Measurements from ENCODE around the gene NPM1. TPM values are rescaled to one million over a fixed set of nuclear protein-coding genes. Genes with fewer than 3 reads are reported as not detected.
"Not testable (repeated sequence)": the region's sequence is repeated elsewhere in the genome, so short reads cannot be mapped to it uniquely, and the experiment has no call there.

The NPM1 gene
- total RNA-seq, 2 experiments from 2014 or later, result 993 to 1,002 TPM

DNA sequence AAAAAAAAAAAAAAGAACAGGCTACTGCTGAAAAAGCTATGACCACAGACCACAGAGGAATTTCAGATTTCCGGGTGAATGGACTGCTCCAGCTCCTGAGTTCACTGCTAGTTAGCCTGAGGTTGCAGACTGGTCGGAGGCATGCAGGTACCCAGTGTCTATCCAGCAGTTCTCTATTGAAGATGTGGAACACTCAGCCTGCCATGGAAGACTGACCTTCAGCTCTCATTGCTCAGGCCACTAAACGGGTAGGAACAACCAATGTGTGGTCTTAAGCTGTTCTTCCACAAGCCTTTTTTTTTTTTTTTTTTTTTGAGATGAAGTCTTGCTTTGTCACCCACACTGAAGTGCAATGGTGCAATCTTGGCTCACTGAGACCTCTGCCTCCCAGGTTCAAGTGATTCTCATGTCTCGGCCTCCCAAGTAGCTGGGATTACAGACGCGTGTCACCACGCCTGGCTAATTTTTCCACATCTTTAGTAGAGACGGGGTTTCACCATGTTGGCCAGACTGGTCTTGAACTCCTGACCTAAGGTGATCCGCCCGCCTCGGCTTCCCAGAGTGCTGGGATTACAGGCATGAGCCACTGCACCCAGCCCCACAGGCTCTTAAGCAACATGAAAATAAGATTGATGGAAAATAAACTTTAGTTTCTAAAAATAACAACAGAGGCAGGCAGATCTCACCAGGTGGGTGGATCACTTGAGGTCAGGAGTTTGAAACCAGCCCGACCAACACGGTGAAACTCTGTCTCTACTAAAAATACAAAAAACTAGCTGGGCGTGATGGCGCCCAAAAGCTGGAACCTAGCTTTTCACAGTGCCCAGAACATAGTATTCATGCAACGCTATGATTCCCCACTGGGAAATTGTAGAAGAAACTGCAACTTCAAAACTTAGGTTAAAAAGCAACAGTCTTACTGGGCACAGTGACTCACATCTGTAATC lies 20.0 kb upstream of the NPM1 start:
- no peak overlapping the region for H3K4me3 Mint-ChIP-seq
- no peaks in the 10 kb centered on the region for H3K36me3 Mint-ChIP-seq
- H3K27ac Mint-ChIP-seq, result no peak overlapping the region
- ATAC-seq (ENCODE audit: low read depth) (no peak), DNase-seq (no peak)
- POLR2A ChIA-PET, result no interaction called here
- peaks cover 16% of the 10 kb centered on the region for H3K27me3 Mint-ChIP-seq
- peaks cover 1% of the 10 kb centered on the region for H3K4me1 Mint-ChIP-seq
- H3K9me3 Mint-ChIP-seq, result no peaks in the 10 kb centered on the region

- Mint-ChIP-seq H3K27ac (no peak overlapping the region), H3K4me3 (no peak overlapping the region)
- POLR2A ChIA-PET, result no interaction called here
Measured at GRCh38 chr5:171369056-171369455, 18.6 kb upstream of the NPM1 start.

GRCh38 chr5:171369898-171370297 lies 17.8 kb upstream of the NPM1 start:
- ATAC-seq (ENCODE audit: low read depth) (no peak), DNase-seq (no peak)
- Mint-ChIP-seq H3K9me3 (no peaks in the 10 kb centered on the region), H3K4me1 (peaks cover 1% of the 10 kb centered on the region), H3K4me3 (no peak overlapping the region), H3K36me3 (no peaks in the 10 kb centered on the region), H3K27ac (no peak overlapping the region), H3K27me3 (peaks cover 3% of the 10 kb centered on the region)
- POLR2A ChIA-PET, result no interaction called here

More at GRCh38 chr5:171369056-171369455, 18.6 kb upstream of the NPM1 start:
- DNase-seq (no peak), ATAC-seq (ENCODE audit: low read depth) (no peak)
- peaks cover 8% of the 10 kb centered on the region for H3K27me3 Mint-ChIP-seq
- H3K4me1 Mint-ChIP-seq, result peaks cover 1% of the 10 kb centered on the region
- no peaks in the 10 kb centered on the region for H3K9me3 Mint-ChIP-seq
- H3K36me3 Mint-ChIP-seq, result no peaks in the 10 kb centered on the region

- H3K4me1 Mint-ChIP-seq; DNase-seq; POLR2A ChIA-PET; H3K36me3 Mint-ChIP-seq; H3K9me3 Mint-ChIP-seq; H3K27me3 Mint-ChIP-seq; ATAC-seq (ENCODE audit: low read depth); H3K27ac Mint-ChIP-seq; H3K4me3 Mint-ChIP-seq: not testable (repeated sequence)
Measured at GRCh38 chr5:171370881-171371280, 16.8 kb upstream of the NPM1 start.

DNA sequence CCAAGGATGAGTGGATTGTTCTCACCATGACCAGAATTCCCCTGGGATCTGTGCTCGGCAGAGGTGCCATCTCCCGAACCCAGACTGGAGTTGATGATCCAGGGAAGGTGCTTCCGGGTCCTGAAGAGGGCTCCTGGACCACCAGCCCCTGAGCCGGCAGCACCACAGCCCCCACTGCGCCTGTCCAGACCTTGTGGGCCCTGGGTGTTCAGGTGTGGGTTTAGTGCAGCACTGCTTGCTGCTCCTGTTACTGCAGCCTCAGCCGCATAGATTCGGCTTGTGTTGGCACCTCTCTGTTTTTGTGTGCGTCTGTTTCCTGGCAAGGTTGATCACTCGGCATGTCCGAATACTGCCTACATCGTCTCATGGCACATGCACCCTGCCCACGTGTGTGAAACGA lies 16.3 kb upstream of the NPM1 start:
- POLR2A ChIA-PET, result no interaction called here
- Mint-ChIP-seq H3K9me3 (no peaks in the 10 kb centered on the region), H3K4me1 (peaks cover 1% of the 10 kb centered on the region), H3K4me3 (no peak overlapping the region), H3K27ac (no peak overlapping the region), H3K36me3 (no peaks in the 10 kb centered on the region), H3K27me3 (peaks cover 7% of the 10 kb centered on the region)
- DNase-seq (no peak), ATAC-seq (ENCODE audit: low read depth) (no peak)

- no peaks in the 10 kb centered on the region for H3K9me3 Mint-ChIP-seq
- H3K36me3 Mint-ChIP-seq, result no peaks in the 10 kb centered on the region
- POLR2A ChIA-PET, result interaction anchor here (0.9 kb wide), 1 partner anchor 28 kb away, joined by 3 read pairs; no protein-coding TSS in a partner anchor
- ATAC-seq (ENCODE audit: low read depth) (no peak), DNase-seq (no peak)
- H3K4me1 Mint-ChIP-seq, result no peaks in the 10 kb centered on the region
- H3K4me3 Mint-ChIP-seq, result no peak overlapping the region
- H3K27me3 Mint-ChIP-seq, result peaks cover 6% of the 10 kb centered on the region
- no peak overlapping the region for H3K27ac Mint-ChIP-seq
Measured at GRCh38 chr5:171379961-171380360, 7.7 kb upstream of the NPM1 start.

- POLR2A ChIA-PET; H3K9me3 Mint-ChIP-seq; ATAC-seq (ENCODE audit: low read depth): not testable (repeated sequence)
Measured at GRCh38 chr5:171384416-171384815, 3.2 kb upstream of the NPM1 start.

GRCh38 chr5:171384999-171385398 lies 2.6 kb upstream of the NPM1 start:
- Mint-ChIP-seq H3K4me1 (peaks cover 16% of the 10 kb centered on the region), H3K36me3 (peaks cover 17% of the 10 kb centered on the region)
- H3K27me3 Mint-ChIP-seq; H3K9me3 Mint-ChIP-seq; DNase-seq; POLR2A ChIA-PET; H3K27ac Mint-ChIP-seq; ATAC-seq (ENCODE audit: low read depth); H3K4me3 Mint-ChIP-seq: not testable (repeated sequence)

More at GRCh38 chr5:171384416-171384815, 3.2 kb upstream of the NPM1 start:
- not testable (repeated sequence) for H3K27me3 Mint-ChIP-seq, H3K4me3 Mint-ChIP-seq, DNase-seq, H3K27ac Mint-ChIP-seq
- Mint-ChIP-seq H3K36me3 (peaks cover 11% of the 10 kb centered on the region), H3K4me1 (peaks cover 11% of the 10 kb centered on the region)

GRCh38 chr5:171386006-171386671 lies 1.5 kb upstream of the NPM1 start:
- POLR2A ChIA-PET, result interaction anchor here (0.7 to 1.4 kb wide), 2 partner anchors 32 to 1312 kb away, joined by 3 to 4 read pairs; no protein-coding TSS in a partner anchor
- Mint-ChIP-seq H3K4me3 (peak overlapping the region; percentile 28), H3K4me1 (peaks cover 25% of the 10 kb centered on the region), H3K27ac (no peak overlapping the region), H3K9me3 (no peaks in the 10 kb centered on the region), H3K36me3 (peaks cover 27% of the 10 kb centered on the region), H3K27me3 (no peaks in the 10 kb centered on the region)
- DNase-seq (no peak), ATAC-seq (ENCODE audit: low read depth) (no peak)

DNA sequence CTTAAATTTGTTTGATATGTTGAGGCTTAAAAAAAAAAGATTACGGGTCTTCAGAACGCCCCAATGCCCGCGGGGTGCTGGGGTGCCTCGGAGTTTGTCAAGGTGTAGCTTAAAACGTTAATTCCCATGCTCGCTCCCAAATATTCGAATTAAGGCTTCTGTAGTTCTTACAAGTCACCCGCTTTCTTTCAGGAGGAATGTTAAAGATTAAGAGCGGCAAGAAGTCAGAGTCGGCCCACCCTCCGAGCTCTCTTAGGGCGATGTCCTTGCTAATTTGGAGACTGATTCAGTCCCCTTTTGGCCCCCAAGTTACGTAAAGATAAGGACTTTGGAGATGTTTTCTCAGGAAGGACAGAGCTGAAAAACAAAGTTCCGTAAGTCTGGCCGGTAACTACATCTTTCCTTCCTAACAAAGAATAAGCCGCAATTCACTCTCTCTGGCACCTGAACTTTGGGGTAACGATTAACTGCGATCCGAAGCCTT lies 746 bp upstream of the NPM1 start:
- DNase-seq (no peak), ATAC-seq (ENCODE audit: low read depth) (no peak)
- Mint-ChIP-seq H3K9me3 (no peaks in the 10 kb centered on the region), H3K4me3 (peak overlapping the region; percentile 96), H3K4me1 (peaks cover 31% of the 10 kb centered on the region), H3K27ac (peak overlapping the region; percentile 99), H3K36me3 (peaks cover 31% of the 10 kb centered on the region), H3K27me3 (no peaks in the 10 kb centered on the region)
- POLR2A ChIA-PET, result interaction anchor here (0.6 to 1.4 kb wide), 4 partner anchors 19 to 124 kb away, joined by 3 read pairs; no protein-coding TSS in a partner anchor

GRCh38 chr5:171387970-171388815 lies 544 bp downstream of the NPM1 start:
- H3K4me1 Mint-ChIP-seq, result peaks cover 42% of the 10 kb centered on the region
- DNase-seq (peak; percentile 86), ATAC-seq (ENCODE audit: low read depth) (peak; percentile 6)
- POLR2A ChIA-PET, result interaction anchor here (0.6 to 1.5 kb wide), 7 partner anchors 25 to 798 kb away, joined by 3 to 7 read pairs (median 4); partner anchors contain the start of gene FBXW11
- peaks cover 38% of the 10 kb centered on the region for H3K36me3 Mint-ChIP-seq
- no peaks in the 10 kb centered on the region for H3K9me3 Mint-ChIP-seq
- H3K27me3 Mint-ChIP-seq, result no peaks in the 10 kb centered on the region
- H3K27ac Mint-ChIP-seq, result peak overlapping the region; percentile 99
- peak overlapping the region; percentile 96 for H3K4me3 Mint-ChIP-seq

DNA sequence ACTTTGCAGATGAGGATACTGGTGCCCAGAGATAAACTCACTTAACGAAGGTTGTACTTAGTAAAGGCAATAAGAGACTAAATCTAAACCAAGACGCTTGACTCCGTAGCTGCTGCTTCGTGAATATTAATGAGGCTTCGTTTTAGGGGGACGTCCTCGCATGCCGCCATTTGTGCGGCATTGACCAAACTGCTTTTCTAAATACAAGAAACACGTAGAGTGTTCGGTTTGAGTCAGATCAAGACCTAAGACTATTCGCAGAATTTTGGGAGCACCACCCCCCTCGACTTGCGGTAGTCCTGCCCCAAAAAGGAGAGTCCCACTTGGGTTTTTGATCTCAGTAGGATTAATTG lies 1.1 kb downstream of the NPM1 start:
- H3K9me3 Mint-ChIP-seq, result no peaks in the 10 kb centered on the region
- H3K27me3 Mint-ChIP-seq, result no peaks in the 10 kb centered on the region
- POLR2A ChIA-PET, result interaction anchor here (1.0 to 1.5 kb wide), 4 partner anchors 24 to 798 kb away, joined by 3 to 5 read pairs (median 4); no protein-coding TSS in a partner anchor
- no peak for ATAC-seq (ENCODE audit: low read depth)
- H3K4me1 Mint-ChIP-seq, result peaks cover 46% of the 10 kb centered on the region
- H3K4me3 Mint-ChIP-seq, result peak overlapping the region; percentile 96
- peak overlapping the region; percentile 99 for H3K27ac Mint-ChIP-seq
- peaks cover 41% of the 10 kb centered on the region for H3K36me3 Mint-ChIP-seq
- no peak for DNase-seq
